SJCRH30 (cell line): ENCODE results near the gene ULBP2. TPM values are rescaled to one million over a fixed set of nuclear protein-coding genes. Genes with fewer than 3 reads are reported as not detected.
A peak's percentile ranks its signal among the peaks of the same experiment; 100 is the strongest.

Experiments
- DNase-seq, 2 experiments: peaks; one replicate each; pipeline ENCODE4 v3.0.0-alpha.2; 2015 to 2020
- H3K27ac ChIP-seq: fragments of 250-450 bp; sonication (Bioruptor Pico); 2 replicates; pipeline ENCODE4 v1.5.1; 2020; ENCODE audit warnings: mild to moderate bottlenecking, moderate library complexity
- H3K27me3 ChIP-seq: fragments of 250-450 bp; sonication (Bioruptor Pico); 2 replicates; pipeline ENCODE4 v1.5.1; 2020; ENCODE audit warnings: mild to moderate bottlenecking, moderate library complexity
- H3K36me3 ChIP-seq: fragments of 250-450 bp; sonication (Bioruptor Pico); 2 replicates; pipeline ENCODE4 v1.5.1; 2020; ENCODE audit warnings: mild to moderate bottlenecking, moderate library complexity
- H3K4me1 ChIP-seq: fragments of 250-450 bp; sonication (Bioruptor Pico); 2 replicates; pipeline ENCODE4 v1.5.1; 2020; ENCODE audit warnings: mild to moderate bottlenecking, moderate library complexity
- H3K4me3 ChIP-seq: fragments of 250-450 bp; sonication (Bioruptor Pico); 2 replicates; pipeline ENCODE4 v1.5.1; 2020; ENCODE audit warnings: mild to moderate bottlenecking, moderate library complexity
- H3K9me3 ChIP-seq: fragments of 250-450 bp; sonication (Bioruptor Pico); replicated peaks from 2 replicates; pipeline ENCODE4 v1.5.1; 2020; ENCODE audit warnings: mild to moderate bottlenecking, moderate library complexity
- total RNA-seq: library from RNA; depleted of rRNA; stranded (reverse); fragments of >200 nt; shearing (Covaris generic); gene quantifications from 2 replicates; pipeline ENCODE4 v1.2.3, GENCODE V29; 2014; rRNA removed

The ULBP2 gene
- 2.7 and 2.9 TPM in 2 replicates for total RNA-seq

GRCh38 chr6:149941583-149942460 lies at the start of gene ULBP2:
ULBP2 (plus strand) TSS chr6:149942014; CDS start chr6:149942073, 59 bp downstream.
- peak; percentile 90 to 91 for DNase-seq
- H3K27me3 ChIP-seq: peaks cover 23% of the 10 kb centered on the region
- H3K36me3 ChIP-seq: no peaks in the 10 kb centered on the region
- H3K4me1 ChIP-seq: no peaks in the 10 kb centered on the region
- H3K27ac ChIP-seq: no peak within 1 kb of the TSS
- peak within 1 kb of the TSS; percentile 58 for H3K4me3 ChIP-seq
- H3K9me3 ChIP-seq: no peaks in the 10 kb centered on the region

GRCh38 chr6:149895048-149895590 lies 46.7 kb upstream of the ULBP2 start:
- Histone ChIP-seq H3K9me3 (no peaks in the 10 kb centered on the region), H3K27ac (no peak overlapping the region), H3K27me3 (no peaks in the 10 kb centered on the region; the same call in 1 of the 2 replicates), H3K36me3 (no peaks in the 10 kb centered on the region), H3K4me3 (no peak overlapping the region), H3K4me1 (no peaks in the 10 kb centered on the region)
- DNase-seq: no peak

- Histone ChIP-seq H3K27ac (no peak overlapping the region), H3K27me3 (no peaks in the 10 kb centered on the region; the same call in 1 of the 2 replicates), H3K36me3 (no peaks in the 10 kb centered on the region), H3K4me1 (no peaks in the 10 kb centered on the region), H3K4me3 (no peak overlapping the region), H3K9me3 (no peaks in the 10 kb centered on the region)
- DNase-seq: no peak
These were observed 46.0 kb upstream of the ULBP2 start for GRCh38 chr6:149895833-149896271.

- no peak for DNase-seq
- Histone ChIP-seq H3K27ac (no peak overlapping the region), H3K36me3 (no peaks in the 10 kb centered on the region), H3K4me1 (no peaks in the 10 kb centered on the region), H3K27me3 (peaks cover 5% of the 10 kb centered on the region; the same call in 1 of the 2 replicates), H3K9me3 (no peaks in the 10 kb centered on the region), H3K4me3 (no peak overlapping the region)
These were observed 45.3 kb upstream of the ULBP2 start for GRCh38 chr6:149896491-149896890.

GRCh38 chr6:149897015-149897697 lies 44.7 kb upstream of the ULBP2 start:
- Histone ChIP-seq H3K4me3 (no peak overlapping the region), H3K36me3 (no peaks in the 10 kb centered on the region), H3K4me1 (no peaks in the 10 kb centered on the region), H3K9me3 (no peaks in the 10 kb centered on the region), H3K27me3 (peaks cover 7% of the 10 kb centered on the region; the same call in 1 of the 2 replicates), H3K27ac (no peak overlapping the region)
- DNase-seq: peak in 1 of 2 experiments; percentile 28

GRCh38 chr6:149897855-149898744 lies 43.7 kb upstream of the ULBP2 start, which contains the start of gene RAET1E:
RAET1E (minus strand) TSS chr6:149898113; CDS start chr6:149890901, 7,212 bp downstream.
- peaks cover 16% of the 10 kb centered on the region for H3K27me3 ChIP-seq
- no peaks in the 10 kb centered on the region for H3K4me1 ChIP-seq
- DNase-seq: no peak
- H3K9me3 ChIP-seq: no peaks in the 10 kb centered on the region
- H3K36me3 ChIP-seq: no peaks in the 10 kb centered on the region
- no peak within 1 kb of the TSS for H3K4me3 ChIP-seq
- no peak within 1 kb of the TSS for H3K27ac ChIP-seq

GRCh38 chr6:149898966-149899365 lies 42.8 kb upstream of the ULBP2 start:
- DNase-seq: no peak
- H3K9me3 ChIP-seq: no peaks in the 10 kb centered on the region
- H3K27me3 ChIP-seq: peaks cover 20% of the 10 kb centered on the region
- no peak overlapping the region for H3K4me3 ChIP-seq
- H3K27ac ChIP-seq: no peak overlapping the region
- no peaks in the 10 kb centered on the region for H3K36me3 ChIP-seq
- H3K4me1 ChIP-seq: no peaks in the 10 kb centered on the region

GRCh38 chr6:149899486-149899885 lies 42.3 kb upstream of the ULBP2 start:
- Histone ChIP-seq H3K27me3 (peaks cover 25% of the 10 kb centered on the region), H3K4me1 (no peaks in the 10 kb centered on the region), H3K4me3 (no peak overlapping the region), H3K36me3 (no peaks in the 10 kb centered on the region), H3K9me3 (no peaks in the 10 kb centered on the region), H3K27ac (no peak overlapping the region)
- DNase-seq: no peak

GRCh38 chr6:149899926-149900619 lies 41.7 kb upstream of the ULBP2 start:
- no peak overlapping the region for H3K4me3 ChIP-seq
- DNase-seq: no peak
- H3K27ac ChIP-seq: no peak overlapping the region
- H3K36me3 ChIP-seq: no peaks in the 10 kb centered on the region
- peaks cover 25% of the 10 kb centered on the region for H3K27me3 ChIP-seq
- no peaks in the 10 kb centered on the region for H3K4me1 ChIP-seq
- H3K9me3 ChIP-seq: no peaks in the 10 kb centered on the region

- peaks cover 25% of the 10 kb centered on the region for H3K27me3 ChIP-seq
- H3K4me3 ChIP-seq: no peak overlapping the region
- no peaks in the 10 kb centered on the region for H3K4me1 ChIP-seq
- no peak overlapping the region for H3K27ac ChIP-seq
- no peak for DNase-seq
- no peaks in the 10 kb centered on the region for H3K9me3 ChIP-seq
- H3K36me3 ChIP-seq: no peaks in the 10 kb centered on the region
These were observed 41.0 kb upstream of the ULBP2 start for GRCh38 chr6:149900620-149901443.

- H3K36me3 ChIP-seq: no peaks in the 10 kb centered on the region
- no peak for DNase-seq
These were observed 40.2 kb upstream of the ULBP2 start for GRCh38 chr6:149901444-149902140.

GRCh38 chr6:149903938-149904611 lies 37.7 kb upstream of the ULBP2 start:
- Histone ChIP-seq H3K36me3 (no peaks in the 10 kb centered on the region), H3K9me3 (no peaks in the 10 kb centered on the region; the same call in 1 of the 2 replicates), H3K27ac (no peak overlapping the region), H3K27me3 (peaks cover 25% of the 10 kb centered on the region), H3K4me3 (no peak overlapping the region), H3K4me1 (no peaks in the 10 kb centered on the region)
- DNase-seq: no peak

More at GRCh38 chr6:149901444-149902140, 40.2 kb upstream of the ULBP2 start:
- Histone ChIP-seq H3K4me3 (no peak overlapping the region), H3K27me3 (peaks cover 25% of the 10 kb centered on the region), H3K9me3 (no peaks in the 10 kb centered on the region), H3K27ac (no peak overlapping the region), H3K4me1 (no peaks in the 10 kb centered on the region)
